Measurements from ENCODE around the gene NPLOC4. TPM values are rescaled to one million over a fixed set of nuclear protein-coding genes. Genes with fewer than 3 reads are reported as not detected.

The NPLOC4 gene
- total RNA-seq, 1 donor from 2014 or later = 93.3 TPM

- Mint-ChIP-seq H3K9me3 (no peaks in the 10 kb centered on the region), H3K27me3 (ENCODE audit: low read depth) (peaks cover 10% of the 10 kb centered on the region), H3K27ac (peak overlapping the region; percentile 61), H3K36me3 (peaks cover 8% of the 10 kb centered on the region), H3K4me1 (peaks cover 33% of the 10 kb centered on the region), H3K4me3 (peak overlapping the region; percentile 83)
- TF ChIP-seq, protein P1, sequence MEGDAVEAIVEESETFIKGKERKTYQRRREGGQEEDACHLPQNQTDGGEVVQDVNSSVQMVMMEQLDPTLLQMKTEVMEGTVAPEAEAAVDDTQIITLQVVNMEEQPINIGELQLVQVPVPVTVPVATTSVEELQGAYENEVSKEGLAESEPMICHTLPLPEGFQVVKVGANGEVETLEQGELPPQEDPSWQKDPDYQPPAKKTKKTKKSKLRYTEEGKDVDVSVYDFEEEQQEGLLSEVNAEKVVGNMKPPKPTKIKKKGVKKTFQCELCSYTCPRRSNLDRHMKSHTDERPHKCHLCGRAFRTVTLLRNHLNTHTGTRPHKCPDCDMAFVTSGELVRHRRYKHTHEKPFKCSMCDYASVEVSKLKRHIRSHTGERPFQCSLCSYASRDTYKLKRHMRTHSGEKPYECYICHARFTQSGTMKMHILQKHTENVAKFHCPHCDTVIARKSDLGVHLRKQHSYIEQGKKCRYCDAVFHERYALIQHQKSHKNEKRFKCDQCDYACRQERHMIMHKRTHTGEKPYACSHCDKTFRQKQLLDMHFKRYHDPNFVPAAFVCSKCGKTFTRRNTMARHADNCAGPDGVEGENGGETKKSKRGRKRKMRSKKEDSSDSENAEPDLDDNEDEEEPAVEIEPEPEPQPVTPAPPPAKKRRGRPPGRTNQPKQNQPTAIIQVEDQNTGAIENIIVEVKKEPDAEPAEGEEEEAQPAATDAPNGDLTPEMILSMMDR (IDR thresholded peaks at IDR 0.05; ENCODE audit: unreplicated experiment) = no peak
- DNase-seq (ENCODE audit: low spot score in 2 of 2, unreplicated experiment in 2 of 2) = no peak
Measured at GRCh38 chr17:81516439-81516838, 120.5 kb downstream of the NPLOC4 start.

DNA sequence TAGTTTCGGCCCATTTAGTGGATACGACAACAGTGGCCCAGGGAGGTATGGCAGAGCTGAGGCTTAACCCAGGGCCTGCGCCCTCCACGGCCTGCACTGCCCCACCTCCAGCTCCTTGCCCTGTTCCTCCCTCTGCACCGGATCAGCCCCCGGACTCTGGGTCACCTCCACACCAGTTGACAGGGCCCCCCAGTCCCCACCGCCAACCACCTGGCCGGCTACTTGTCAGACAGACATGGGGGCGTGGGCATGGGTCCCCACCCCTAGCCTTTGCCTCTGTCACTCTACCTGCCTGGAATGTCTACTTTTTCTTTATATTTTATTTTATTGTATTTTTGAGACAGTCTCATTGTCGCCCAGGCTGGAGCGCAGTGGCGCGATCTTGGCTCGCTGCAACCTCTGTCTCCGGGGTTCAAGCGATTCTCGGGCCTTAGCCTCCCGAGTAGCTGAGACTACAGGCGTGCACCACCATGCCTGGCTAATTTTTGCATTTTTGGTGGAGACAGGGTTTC lies 121.3 kb downstream of the NPLOC4 start:
- peaks cover 32% of the 10 kb centered on the region for H3K4me1 Mint-ChIP-seq
- H3K27ac Mint-ChIP-seq = peak overlapping the region; percentile 96
- DNase-seq (ENCODE audit: low spot score in 2 of 2, unreplicated experiment in 2 of 2) = no peak
- H3K9me3 Mint-ChIP-seq = no peaks in the 10 kb centered on the region
- peaks cover 16% of the 10 kb centered on the region for H3K36me3 Mint-ChIP-seq
- TF ChIP-seq, protein P1 (IDR thresholded peaks at IDR 0.05; ENCODE audit: unreplicated experiment) = no peak
- H3K4me3 Mint-ChIP-seq = peak overlapping the region; percentile 83
- H3K27me3 Mint-ChIP-seq (ENCODE audit: low read depth) = peaks cover 7% of the 10 kb centered on the region

DNA sequence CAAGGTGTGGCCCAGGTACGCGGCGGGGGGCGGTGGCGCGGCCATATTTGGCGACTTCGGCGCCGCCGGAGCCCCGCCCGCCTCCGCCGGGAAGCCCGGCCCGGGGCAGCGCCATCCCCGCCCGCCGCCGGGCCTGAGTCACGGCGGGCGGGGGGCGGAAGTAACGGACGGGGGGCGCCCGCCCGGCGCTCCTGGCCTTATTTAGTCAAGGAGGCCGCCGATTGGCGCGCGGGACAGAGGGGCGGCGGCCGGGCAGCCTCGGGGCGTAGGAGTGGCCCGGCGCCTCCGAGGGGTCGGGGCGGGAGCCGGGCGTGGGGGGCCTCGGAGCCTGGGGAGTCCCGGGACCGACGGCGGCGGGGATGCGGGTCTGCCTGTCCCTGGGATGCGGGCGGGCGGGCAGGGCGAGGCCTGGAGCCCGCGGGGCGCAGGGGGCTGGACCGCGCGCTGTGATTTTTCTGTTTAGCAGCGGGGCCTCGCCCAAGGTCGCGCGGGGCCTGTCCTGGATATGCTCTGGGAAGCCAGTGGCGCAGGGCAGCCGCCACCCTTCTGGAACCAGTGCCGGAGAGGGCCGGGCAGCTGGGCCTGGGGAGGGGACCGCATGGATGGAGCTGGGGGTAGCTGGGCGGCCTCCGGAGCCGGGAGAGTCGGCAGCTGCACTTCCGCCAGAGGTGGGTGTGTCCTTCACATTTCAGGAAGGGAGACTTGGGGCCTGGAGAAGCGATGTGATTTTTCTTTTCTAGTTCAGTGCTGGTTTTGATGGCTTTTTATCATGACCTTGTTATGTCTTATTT lies 122.0 kb downstream of the NPLOC4 start:
- Mint-ChIP-seq H3K36me3 (peaks cover 23% of the 10 kb centered on the region), H3K27me3 (ENCODE audit: low read depth) (peaks cover 4% of the 10 kb centered on the region), H3K9me3 (no peaks in the 10 kb centered on the region), H3K4me1 (peaks cover 32% of the 10 kb centered on the region), H3K4me3 (peak overlapping the region; percentile 83), H3K27ac (peak overlapping the region; percentile 96)
- TF ChIP-seq, protein P1 (IDR thresholded peaks at IDR 0.05; ENCODE audit: unreplicated experiment) = no peak
- DNase-seq (ENCODE audit: low spot score in 2 of 2, unreplicated experiment in 2 of 2) = peak; percentile 66 to 78

GRCh38 chr17:81514489-81514738 lies 122.5 kb downstream of the NPLOC4 start:
- Mint-ChIP-seq H3K4me1 (peaks cover 38% of the 10 kb centered on the region), H3K36me3 (peaks cover 28% of the 10 kb centered on the region), H3K4me3 (peak overlapping the region; percentile 77), H3K27me3 (ENCODE audit: low read depth) (peaks cover 4% of the 10 kb centered on the region), H3K9me3 (no peaks in the 10 kb centered on the region), H3K27ac (peak overlapping the region; percentile 93)
- DNase-seq (ENCODE audit: low spot score in 2 of 2, unreplicated experiment in 2 of 2) = no peak
- TF ChIP-seq, protein P1 (IDR thresholded peaks at IDR 0.05; ENCODE audit: unreplicated experiment) = no peak

DNA sequence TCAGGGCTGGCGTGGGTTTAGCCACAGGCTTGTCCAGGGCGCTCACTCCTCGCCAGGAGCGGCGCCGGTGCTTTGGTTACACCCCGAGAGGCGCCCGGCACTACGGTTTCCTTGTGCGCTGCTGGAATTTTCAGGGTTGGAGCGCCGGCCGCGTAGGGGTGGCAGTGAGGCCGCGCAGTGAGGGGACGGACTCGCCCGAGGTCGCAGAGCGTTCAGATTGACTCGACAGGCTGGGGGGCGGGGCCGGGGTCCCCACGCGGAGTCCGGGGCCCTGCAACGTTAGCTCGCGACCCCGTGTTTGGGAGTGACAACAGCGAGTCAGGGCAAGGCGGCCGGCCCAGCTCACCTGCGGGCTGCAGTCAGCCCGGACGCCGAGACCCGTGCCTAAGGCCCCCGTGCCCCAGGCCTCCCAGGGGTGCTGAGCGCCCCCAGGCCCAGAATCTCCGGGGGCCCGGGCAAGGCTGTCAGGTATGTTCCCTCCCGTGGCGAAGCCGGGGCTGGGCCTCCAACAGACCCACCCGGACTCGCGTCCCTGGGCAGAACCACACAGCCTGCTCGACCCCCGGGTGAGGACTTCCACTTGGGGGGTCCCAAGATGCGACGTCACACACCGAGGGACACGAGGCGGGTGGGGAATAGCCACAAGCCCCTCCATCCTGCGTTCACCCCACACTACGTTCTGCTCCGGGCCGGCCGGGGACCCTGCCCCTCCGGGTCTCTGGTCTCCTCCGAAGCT lies 123.0 kb downstream of the NPLOC4 start:
- Mint-ChIP-seq H3K4me1 (peaks cover 43% of the 10 kb centered on the region), H3K27ac (peak overlapping the region; percentile 98), H3K27me3 (ENCODE audit: low read depth) (peaks cover 4% of the 10 kb centered on the region), H3K4me3 (peak overlapping the region; percentile 77), H3K9me3 (no peaks in the 10 kb centered on the region), H3K36me3 (peaks cover 33% of the 10 kb centered on the region)
- peak; percentile 56 to 77 for DNase-seq (ENCODE audit: low spot score in 2 of 2, unreplicated experiment in 2 of 2)
- TF ChIP-seq, protein P1 (IDR thresholded peaks at IDR 0.05; ENCODE audit: unreplicated experiment) = no peak

All from mesothelial cell of epicardium (in vitro differentiated cells).